ENCODE measurements around the gene LDLRAD1. TPM values are rescaled to one million over a fixed set of nuclear protein-coding genes. Genes with fewer than 3 reads are reported as not detected.
"Not testable (repeated sequence)": the region's sequence is repeated elsewhere in the genome, so short reads cannot be mapped to it uniquely, and the experiment has no call there.

Gene LDLRAD1
- total RNA-seq, 2 experiments from 2014 or later = not detected

- peak overlapping the region; percentile 36 for H3K27ac Mint-ChIP-seq
Measured at GRCh38 chr1:54045496-54045895, 27.5 kb upstream of the LDLRAD1 start.

GRCh38 chr1:54041806-54042205, 23.8 kb upstream of the LDLRAD1 start:
- Mint-ChIP-seq H3K27me3 (no peaks in the 10 kb centered on the region), H3K4me1 (ENCODE audit: low read depth) (peaks cover 4% of the 10 kb centered on the region), H3K27ac (peak overlapping the region; percentile 39), H3K4me3 (no peak overlapping the region), H3K36me3 (peaks cover 30% of the 10 kb centered on the region), H3K9me3 (no peaks in the 10 kb centered on the region)
- intact Hi-C loops (cut with micrococcal nuclease) = no loop called here
- POLR2A ChIA-PET = interaction anchor here (0.6 to 1.3 kb wide), 2 partner anchors 9 kb away, joined by 3 to 4 read pairs; no protein-coding TSS in a partner anchor
- CTCF ChIA-PET = interaction anchor here (1.0 to 1.4 kb wide), 2 partner anchors 10 to 40 kb away, joined by 3 to 6 read pairs; no protein-coding TSS in a partner anchor
- no peak for DNase-seq

More at GRCh38 chr1:54045496-54045895, 27.5 kb upstream of the LDLRAD1 start:
- Mint-ChIP-seq H3K4me3 (no peak overlapping the region), H3K36me3 (peaks cover 25% of the 10 kb centered on the region), H3K27me3 (no peaks in the 10 kb centered on the region), H3K9me3 (no peaks in the 10 kb centered on the region), H3K4me1 (ENCODE audit: low read depth) (peaks cover 25% of the 10 kb centered on the region)
- ChIA-PET CTCF (no interaction called here), POLR2A (no interaction called here)
- intact Hi-C loops (cut with micrococcal nuclease) = no loop called here
- DNase-seq = no peak

- intact Hi-C loops (cut with micrococcal nuclease) = no loop called here
- no peak overlapping the region for H3K27ac Mint-ChIP-seq
- no peak for DNase-seq
- ChIA-PET POLR2A (no interaction called here), CTCF (no interaction called here)
- H3K36me3 Mint-ChIP-seq = peaks cover 34% of the 10 kb centered on the region
- no peak overlapping the region for H3K4me3 Mint-ChIP-seq
- H3K27me3 Mint-ChIP-seq = no peaks in the 10 kb centered on the region
- H3K9me3 Mint-ChIP-seq = no peaks in the 10 kb centered on the region
- H3K4me1 Mint-ChIP-seq (ENCODE audit: low read depth) = no peaks in the 10 kb centered on the region
Measured at GRCh38 chr1:54037476-54037875, 19.5 kb upstream of the LDLRAD1 start.

GRCh38 chr1:54028306-54029251, 10.6 kb upstream of the LDLRAD1 start:
- no peaks in the 10 kb centered on the region for H3K4me1 Mint-ChIP-seq (ENCODE audit: low read depth)
- ChIA-PET POLR2A (no interaction called here), CTCF (no interaction called here)
- intact Hi-C loops (cut with micrococcal nuclease) = no loop called here
- H3K27me3 Mint-ChIP-seq = no peaks in the 10 kb centered on the region
- H3K4me3 Mint-ChIP-seq = no peak overlapping the region
- no peak overlapping the region for H3K27ac Mint-ChIP-seq
- no peaks in the 10 kb centered on the region for H3K9me3 Mint-ChIP-seq
- peaks cover 13% of the 10 kb centered on the region for H3K36me3 Mint-ChIP-seq
- no peak for DNase-seq

- DNase-seq = no peak
- H3K9me3 Mint-ChIP-seq = no peaks in the 10 kb centered on the region
- H3K4me1 Mint-ChIP-seq (ENCODE audit: low read depth) = no peaks in the 10 kb centered on the region
- no peaks in the 10 kb centered on the region for H3K27me3 Mint-ChIP-seq
- intact Hi-C loops (cut with micrococcal nuclease) = no loop called here
- H3K27ac Mint-ChIP-seq = no peak overlapping the region
- peaks cover 13% of the 10 kb centered on the region for H3K36me3 Mint-ChIP-seq
- no peak overlapping the region for H3K4me3 Mint-ChIP-seq
- ChIA-PET POLR2A (no interaction called here), CTCF (no interaction called here)
Measured at GRCh38 chr1:54027848-54028247, 9.9 kb upstream of the LDLRAD1 start.

GRCh38 chr1:54024811-54025210, 6.8 kb upstream of the LDLRAD1 start:
- H3K4me1 Mint-ChIP-seq (ENCODE audit: low read depth); H3K36me3 Mint-ChIP-seq; intact Hi-C loops (cut with micrococcal nuclease); H3K9me3 Mint-ChIP-seq; H3K4me3 Mint-ChIP-seq; H3K27me3 Mint-ChIP-seq; H3K27ac Mint-ChIP-seq; DNase-seq; CTCF ChIA-PET; POLR2A ChIA-PET: not testable (repeated sequence)

GRCh38 chr1:54024358-54024757, 6.4 kb upstream of the LDLRAD1 start:
- POLR2A ChIA-PET = no interaction called here
- intact Hi-C loops (cut with micrococcal nuclease) = no loop called here
- H3K27ac Mint-ChIP-seq = no peak overlapping the region
- no peak for DNase-seq
- H3K36me3 Mint-ChIP-seq = peaks cover 2% of the 10 kb centered on the region
- CTCF ChIA-PET = no interaction called here
- H3K4me1 Mint-ChIP-seq (ENCODE audit: low read depth) = no peaks in the 10 kb centered on the region
- H3K27me3 Mint-ChIP-seq = no peaks in the 10 kb centered on the region
- no peak overlapping the region for H3K4me3 Mint-ChIP-seq
- H3K9me3 Mint-ChIP-seq = no peaks in the 10 kb centered on the region

GRCh38 chr1:54019562-54020176, 1.7 kb upstream of the LDLRAD1 start:
- H3K4me1 Mint-ChIP-seq (ENCODE audit: low read depth); H3K27me3 Mint-ChIP-seq; H3K27ac Mint-ChIP-seq; POLR2A ChIA-PET; H3K36me3 Mint-ChIP-seq; H3K9me3 Mint-ChIP-seq; intact Hi-C loops (cut with micrococcal nuclease); H3K4me3 Mint-ChIP-seq: not testable (repeated sequence)
- CTCF ChIA-PET = interaction anchor here (2.0 kb wide), 1 partner anchor 159 kb away, joined by 6 read pairs; no protein-coding TSS in a partner anchor
- peak; percentile 1 for DNase-seq

GRCh38 chr1:54018635-54019034, 649 bp upstream of the LDLRAD1 start:
- intact Hi-C loops (cut with micrococcal nuclease) = no loop called here
- Mint-ChIP-seq H3K27ac (no peak overlapping the region), H3K9me3 (no peaks in the 10 kb centered on the region), H3K4me1 (ENCODE audit: low read depth) (no peaks in the 10 kb centered on the region), H3K4me3 (no peak overlapping the region), H3K27me3 (no peaks in the 10 kb centered on the region), H3K36me3 (no peaks in the 10 kb centered on the region)
- ChIA-PET POLR2A (no interaction called here), CTCF (interaction anchor here (2.0 kb wide), 1 partner anchor 158 kb away, joined by 6 read pairs; no protein-coding TSS in a partner anchor)
- no peak for DNase-seq

- no peak overlapping the region for H3K4me3 Mint-ChIP-seq
- ChIA-PET CTCF (no interaction called here), POLR2A (no interaction called here)
- peak; percentile 5 for DNase-seq
- H3K27me3 Mint-ChIP-seq = peaks cover 2% of the 10 kb centered on the region
- intact Hi-C loops (cut with micrococcal nuclease) = no loop called here
- no peaks in the 10 kb centered on the region for H3K36me3 Mint-ChIP-seq
- H3K4me1 Mint-ChIP-seq (ENCODE audit: low read depth) = no peaks in the 10 kb centered on the region
- H3K27ac Mint-ChIP-seq = no peak overlapping the region
- no peaks in the 10 kb centered on the region for H3K9me3 Mint-ChIP-seq
Measured at GRCh38 chr1:54016343-54017282, 1.4 kb downstream of the LDLRAD1 start.

- H3K4me3 Mint-ChIP-seq = no peak overlapping the region
- intact Hi-C loops (cut with micrococcal nuclease) = no loop called here
- no peaks in the 10 kb centered on the region for H3K36me3 Mint-ChIP-seq
- POLR2A ChIA-PET = no interaction called here
- H3K9me3 Mint-ChIP-seq = no peaks in the 10 kb centered on the region
- peak; percentile 6 for DNase-seq
- no peaks in the 10 kb centered on the region for H3K4me1 Mint-ChIP-seq (ENCODE audit: low read depth)
- H3K27ac Mint-ChIP-seq = no peak overlapping the region
- H3K27me3 Mint-ChIP-seq = peaks cover 5% of the 10 kb centered on the region
- CTCF ChIA-PET = no interaction called here
Measured at GRCh38 chr1:54014009-54014629, 3.9 kb downstream of the LDLRAD1 start.

Measured in activated CD4-positive, alpha-beta memory T cell treated with anti-CD3 and anti-CD28 coated beads for 36 hours (primary cell).